ENCODE data around the gene LHX8. TPM values are rescaled to one million over a fixed set of nuclear protein-coding genes. Genes with fewer than 3 reads are reported as not detected.
"Not testable (repeated sequence)": the region's sequence is repeated elsewhere in the genome, so short reads cannot be mapped to it uniquely, and the experiment has no call there.

LHX8 gene
- total RNA-seq (2014; rRNA removed; shearing (Covaris generic)) = 20.5 and 32.2 TPM in 2 replicates

- peak in 1 of 2 experiments; percentile 78 for DNase-seq (ENCODE audit: low read depth in 1 of 2, low spot score in 2 of 2)
- no peaks in the 10 kb centered on the region for H3K9me3 ChIP-seq (replicated peaks)
- peak within 1 kb of the TSS; percentile 61 for H3K4me3 ChIP-seq
- H3K27ac ChIP-seq = peak within 1 kb of the TSS; percentile 87
- H3K4me1 ChIP-seq (replicated peaks) = peaks cover 27% of the 10 kb centered on the region
- H3K36me3 ChIP-seq = peaks cover 35% of the 10 kb centered on the region
- H3K27me3 ChIP-seq (replicated peaks) = no peaks in the 10 kb centered on the region
Observed at GRCh38 chr1:75133750-75134646, at the start of gene LHX8. TSS of gene LHX8 (plus strand) at chr1:75134388. CDS start at chr1:75136615, 2,227 bp downstream.

- H3K36me3 ChIP-seq = no peaks in the 10 kb centered on the region
- H3K4me3 ChIP-seq = no peak overlapping the region
Observed at GRCh38 chr1:75085931-75086330, 48.3 kb upstream of the LHX8 start.

GRCh38 chr1:75087278-75087677, 46.9 kb upstream of the LHX8 start:
- H3K27ac ChIP-seq = no peak overlapping the region
- no peaks in the 10 kb centered on the region for H3K27me3 ChIP-seq (replicated peaks)
- no peak for DNase-seq (ENCODE audit: low read depth in 1 of 2, low spot score in 2 of 2)
- no peaks in the 10 kb centered on the region for H3K9me3 ChIP-seq (replicated peaks)
- no peaks in the 10 kb centered on the region for H3K36me3 ChIP-seq
- peaks cover 39% of the 10 kb centered on the region for H3K4me1 ChIP-seq (replicated peaks)
- H3K4me3 ChIP-seq = no peak overlapping the region

More at GRCh38 chr1:75085931-75086330, 48.3 kb upstream of the LHX8 start:
- no peak for DNase-seq (ENCODE audit: low read depth in 1 of 2, low spot score in 2 of 2)
- H3K9me3 ChIP-seq (replicated peaks) = no peaks in the 10 kb centered on the region
- H3K27me3 ChIP-seq (replicated peaks) = no peaks in the 10 kb centered on the region
- H3K27ac ChIP-seq = peak overlapping the region; percentile 91; the same call in 1 of the 2 replicates
- H3K4me1 ChIP-seq (replicated peaks) = peaks cover 49% of the 10 kb centered on the region

GRCh38 chr1:75092141-75092540, 42.0 kb upstream of the LHX8 start:
- H3K27me3 ChIP-seq (replicated peaks) = no peaks in the 10 kb centered on the region
- H3K27ac ChIP-seq = no peak overlapping the region
- no peak for DNase-seq (ENCODE audit: low read depth in 1 of 2, low spot score in 2 of 2)
- H3K9me3 ChIP-seq (replicated peaks) = no peaks in the 10 kb centered on the region; the same call in 1 of the 2 replicates
- H3K36me3 ChIP-seq = no peaks in the 10 kb centered on the region
- no peak overlapping the region for H3K4me3 ChIP-seq
- H3K4me1 ChIP-seq (replicated peaks) = no peaks in the 10 kb centered on the region

GRCh38 chr1:75097654-75098053, 36.5 kb upstream of the LHX8 start:
- DNase-seq (ENCODE audit: low read depth in 1 of 2, low spot score in 2 of 2) = peak; percentile 62 to 70
- H3K4me3 ChIP-seq = no peak overlapping the region
- peaks cover 4% of the 10 kb centered on the region for H3K36me3 ChIP-seq
- H3K27me3 ChIP-seq (replicated peaks) = no peaks in the 10 kb centered on the region
- H3K27ac ChIP-seq = 0 out of 2 replicates have a peak overlapping the region, but pooled peaks have one; percentile 13
- H3K4me1 ChIP-seq (replicated peaks) = peaks cover 25% of the 10 kb centered on the region
- no peaks in the 10 kb centered on the region; the same call in 1 of the 2 replicates for H3K9me3 ChIP-seq (replicated peaks)

GRCh38 chr1:75099581-75099980, 34.6 kb upstream of the LHX8 start:
- peak overlapping the region; percentile 91 for H3K27ac ChIP-seq
- peak overlapping the region; percentile 43 for H3K4me3 ChIP-seq
- peaks cover 4% of the 10 kb centered on the region for H3K36me3 ChIP-seq
- H3K9me3 ChIP-seq (replicated peaks) = no peaks in the 10 kb centered on the region
- no peak for DNase-seq (ENCODE audit: low read depth in 1 of 2, low spot score in 2 of 2)
- no peaks in the 10 kb centered on the region for H3K27me3 ChIP-seq (replicated peaks)
- H3K4me1 ChIP-seq (replicated peaks) = peaks cover 25% of the 10 kb centered on the region

- Histone ChIP-seq H3K4me1 (replicated peaks) (peaks cover 25% of the 10 kb centered on the region), H3K36me3 (peaks cover 7% of the 10 kb centered on the region), H3K4me3 (peak overlapping the region; percentile 43), H3K27me3 (replicated peaks) (no peaks in the 10 kb centered on the region), H3K27ac (peak overlapping the region; percentile 91), H3K9me3 (replicated peaks) (no peaks in the 10 kb centered on the region)
- DNase-seq (ENCODE audit: low read depth in 1 of 2, low spot score in 2 of 2) = peak; percentile 88 to 93
Observed at GRCh38 chr1:75100481-75101092, 33.6 kb upstream of the LHX8 start.

GRCh38 chr1:75112362-75112951, 21.7 kb upstream of the LHX8 start:
- H3K4me1 ChIP-seq (replicated peaks); H3K9me3 ChIP-seq (replicated peaks); H3K27me3 ChIP-seq (replicated peaks); H3K4me3 ChIP-seq; H3K27ac ChIP-seq; DNase-seq (ENCODE audit: low read depth in 1 of 2, low spot score in 2 of 2): not testable (repeated sequence)
- H3K36me3 ChIP-seq = peaks cover 15% of the 10 kb centered on the region

GRCh38 chr1:75115654-75116053, 18.5 kb upstream of the LHX8 start:
- Histone ChIP-seq H3K27me3 (replicated peaks) (no peaks in the 10 kb centered on the region), H3K4me3 (no peak overlapping the region), H3K9me3 (replicated peaks) (no peaks in the 10 kb centered on the region), H3K27ac (no peak overlapping the region), H3K4me1 (replicated peaks) (no peaks in the 10 kb centered on the region), H3K36me3 (peaks cover 15% of the 10 kb centered on the region)
- no peak for DNase-seq (ENCODE audit: low read depth in 1 of 2, low spot score in 2 of 2)

- Histone ChIP-seq H3K4me3 (no peak overlapping the region), H3K4me1 (replicated peaks) (no peaks in the 10 kb centered on the region), H3K36me3 (peaks cover 32% of the 10 kb centered on the region), H3K27me3 (replicated peaks) (no peaks in the 10 kb centered on the region), H3K9me3 (replicated peaks) (no peaks in the 10 kb centered on the region), H3K27ac (no peak overlapping the region)
- no peak for DNase-seq (ENCODE audit: low read depth in 1 of 2, low spot score in 2 of 2)
Observed at GRCh38 chr1:75123756-75124155, 10.4 kb upstream of the LHX8 start.

GRCh38 chr1:75124510-75124909, 9.7 kb upstream of the LHX8 start:
- Histone ChIP-seq H3K4me1 (replicated peaks) (no peaks in the 10 kb centered on the region), H3K9me3 (replicated peaks) (no peaks in the 10 kb centered on the region), H3K36me3 (peaks cover 36% of the 10 kb centered on the region), H3K27ac (no peak overlapping the region), H3K27me3 (replicated peaks) (no peaks in the 10 kb centered on the region), H3K4me3 (no peak overlapping the region)
- no peak for DNase-seq (ENCODE audit: low read depth in 1 of 2, low spot score in 2 of 2)

GRCh38 chr1:75125161-75125726, 8.9 kb upstream of the LHX8 start:
- no peak for DNase-seq (ENCODE audit: low read depth in 1 of 2, low spot score in 2 of 2)
- Histone ChIP-seq H3K4me1 (replicated peaks) (no peaks in the 10 kb centered on the region), H3K27me3 (replicated peaks) (no peaks in the 10 kb centered on the region), H3K27ac (no peak overlapping the region), H3K9me3 (replicated peaks) (no peaks in the 10 kb centered on the region), H3K4me3 (no peak overlapping the region), H3K36me3 (peaks cover 43% of the 10 kb centered on the region)

- Histone ChIP-seq H3K27me3 (replicated peaks) (no peaks in the 10 kb centered on the region), H3K4me3 (no peak overlapping the region), H3K36me3 (peaks cover 57% of the 10 kb centered on the region), H3K4me1 (replicated peaks) (no peaks in the 10 kb centered on the region), H3K27ac (no peak overlapping the region), H3K9me3 (replicated peaks) (no peaks in the 10 kb centered on the region)
- no peak for DNase-seq (ENCODE audit: low read depth in 1 of 2, low spot score in 2 of 2)
Observed at GRCh38 chr1:75126611-75127101, 7.5 kb upstream of the LHX8 start.
